GM12878 (cell line): ENCODE data around the gene HMGCLL1. TPM values are rescaled to one million over a fixed set of nuclear protein-coding genes. Genes with fewer than 3 reads are reported as not detected.

Experiments used
- ATAC-seq: fragments of 200-7000 bp; cut with Tn5 transposase; 3 replicates; pipeline ENCODE4 v1.9.1; 2020; ENCODE audit warnings: mild to moderate bottlenecking, moderate library complexity
- BruUV-seq: library from RNA; stranded (reverse); fragments of 400-500 nt; replicated peaks from 2 replicates; lab custom pipeline; 2021; lab: Mats Ljungman, UMichigan
- CTCF ChIA-PET: fragments of 300-600 bp; sonication (Branson Sonifier 250); formaldehyde crosslinking; extraction: SDS; loops from one replicate; lab custom pipeline; 2021; ENCODE audit warnings: inconsistent platforms; lab: Yijun Ruan, JAX
- POLR2A ChIA-PET: fragments of 350-600 bp; formaldehyde crosslinking; extraction: SDS; loops from one replicate; lab custom pipeline; 2021; ENCODE audit warnings: inconsistent platforms; lab: Charles Lee
- RAD21 ChIA-PET: fragments of 300-600 bp; sonication (Branson Sonifier 250); formaldehyde crosslinking; loops from one replicate; lab custom pipeline; 2023; ENCODE audit warnings: antibody characterized with exemption; ENCODE audit not compliant: unreplicated experiment; lab: Charles Lee
- SMC1A ChIA-PET: fragments of 300-600 bp; sonication (Branson Sonifier 250); formaldehyde crosslinking; loops from one replicate; lab custom pipeline; 2023; ENCODE audit not compliant: unreplicated experiment, uncharacterized antibody; lab: Charles Lee
- DNase-seq: peaks from one replicate; pipeline ENCODE4 v3.0.0-alpha.2; 2011; ENCODE audit warnings: low read depth, low spot score
- FAIRE-seq: peaks from 3 replicates; lab custom pipeline; 2011; peaks lifted over from hg19 to GRCh38; lab: Jason Lieb, UNC
- H2AFZ ChIP-seq: 2 replicates; pipeline ENCODE4 v1.6.0; 2011; ENCODE audit warnings: low read depth, low read length, control low read depth; ENCODE audit not compliant: control insufficient read depth
- H3K27ac ChIP-seq: 2 replicates; pipeline ENCODE4 v1.5.1; 2011; ENCODE audit warnings: control low read depth; ENCODE audit not compliant: control insufficient read depth, insufficient read depth
- H3K27me3 ChIP-seq, 2 experiments: replicated peaks in 1 of 2; 2 replicates each; pipeline versions ENCODE4 v1.6.0 to v1.6.1; 2011; ENCODE audit warnings: low read length in 1 of 2; ENCODE audit not compliant: control insufficient read depth in 2 of 2, insufficient read depth in 2 of 2
- H3K36me3 ChIP-seq, 2 experiments: 2 replicates each; pipeline ENCODE4 v1.5.1; 2011; ENCODE audit warnings: low read length in 1 of 2; ENCODE audit not compliant: control insufficient read depth in 2 of 2, insufficient read depth in 2 of 2
- H3K4me1 ChIP-seq: 2 replicates; pipeline ENCODE4 v1.6.1; 2011; ENCODE audit warnings: mild to moderate bottlenecking, low read length, moderate library complexity, mixed read lengths; ENCODE audit not compliant: control insufficient read depth, insufficient read depth
- H3K4me2 ChIP-seq: 2 replicates; pipeline ENCODE4 v1.6.0; 2011; ENCODE audit warnings: control low read depth; ENCODE audit not compliant: control insufficient read depth, insufficient read depth
- H3K4me3 ChIP-seq: fragments of 200-600 bp; sonication (generic); 2 replicates; pipeline ENCODE4 v1.5.1; 2016
- H3K79me2 ChIP-seq: 2 replicates; pipeline ENCODE4 v1.6.0; 2011; ENCODE audit warnings: low read length; ENCODE audit not compliant: control insufficient read depth, insufficient read depth
- H3K9ac ChIP-seq: 2 replicates; pipeline ENCODE4 v1.8.0; 2011; ENCODE audit warnings: low read length, control low read depth, mixed read lengths; ENCODE audit not compliant: control insufficient read depth, insufficient read depth
- H3K9me3 ChIP-seq: replicated peaks from 3 replicates; pipeline ENCODE4 v1.5.1; 2011; ENCODE audit warnings: mild to moderate bottlenecking, low read length; ENCODE audit not compliant: control insufficient read depth, insufficient read depth
- H4K20me1 ChIP-seq: 2 replicates; pipeline ENCODE4 v1.6.0; 2011; ENCODE audit not compliant: control insufficient read depth, insufficient read depth
- ETV6 ChIP-seq, 2 experiments: fragments of 450-650 bp in 1 of 2; IDR thresholded peaks in 1 of 2; conservative IDR thresholded peaks in 1 of 2; 2 replicates each; pipeline ENCODE4 v1.6.1; 2014; ENCODE audit warnings: antibody characterized with exemption in 1 of 2, borderline replicate concordance in 1 of 2, low read depth in 1 of 2, mild to moderate bottlenecking in 1 of 2, moderate library complexity in 1 of 2
- IKZF2 ChIP-seq, 2 experiments: fragments of 450-650 bp; IDR thresholded peaks; 2 replicates each; pipeline ENCODE4 v1.6.1; 2017; ENCODE audit warnings: mild to moderate bottlenecking in 2 of 2, moderate library complexity in 2 of 2
- KAT2A ChIP-seq: conservative IDR thresholded peaks from 2 replicates; pipeline ENCODE4 v1.6.1; 2011; ENCODE audit warnings: low read depth, low read length; ENCODE audit not compliant: control insufficient read depth
- KLF5 ChIP-seq: fragments of 450-650 bp; IDR thresholded peaks from 2 replicates; pipeline ENCODE4 v1.6.1; 2014; ENCODE audit warnings: mild to moderate bottlenecking; ENCODE audit not compliant: partially characterized antibody
- MEF2B ChIP-seq: fragments of 450-650 bp; IDR thresholded peaks from 2 replicates; pipeline ENCODE4 v1.6.1; 2018; ENCODE audit warnings: mild to moderate bottlenecking, moderate library complexity; ENCODE audit not compliant: partially characterized antibody, poor library complexity, severe bottlenecking
- NFXL1 ChIP-seq: fragments of 450-650 bp; IDR thresholded peaks from 2 replicates; pipeline ENCODE4 v1.6.1; 2017; ENCODE audit warnings: antibody characterized with exemption, mild to moderate bottlenecking, borderline replicate concordance
- NR2F1 ChIP-seq: fragments of 450-650 bp; conservative IDR thresholded peaks from 2 replicates; pipeline ENCODE4 v1.6.1; 2017; ENCODE audit warnings: mild to moderate bottlenecking
- PAX5 ChIP-seq: IDR thresholded peaks from 2 replicates; pipeline ENCODE4 v1.6.1; 2011; ENCODE audit warnings: low read depth, low read length, borderline replicate concordance
- RUNX3 ChIP-seq: IDR thresholded peaks from 2 replicates; pipeline ENCODE4 v1.6.1; 2012; ENCODE audit warnings: low read length, inconsistent platforms
- SIN3A ChIP-seq: IDR thresholded peaks from 2 replicates; pipeline ENCODE4 v1.6.1; 2012; ENCODE audit warnings: low read depth, low read length, improper control_type of control experiment
- SUPT20H ChIP-seq: IDR thresholded peaks from 2 replicates; pipeline ENCODE4 v1.6.1; 2011; ENCODE audit warnings: low read depth, mild to moderate bottlenecking, low read length, moderate library complexity, borderline replicate concordance; ENCODE audit not compliant: control insufficient read depth
- SUZ12 ChIP-seq: fragments of 200-600 bp; sonication (generic); IDR thresholded peaks from one replicate; pipeline ENCODE4 v1.6.1; 2018; ENCODE audit warnings: antibody characterized with exemption, mild to moderate bottlenecking; ENCODE audit not compliant: unreplicated experiment
- WGBS: methylation state at CpG from one replicate; pipeline ENCODE4 v1.1.6; 2016; ENCODE audit warnings: low lambda C conversion rate; ENCODE audit not compliant: insufficient replicate concordance, insufficient coverage; ENCODE audit errors: missing lambda C conversion rate; 5-methylcytosine and 5-hydroxymethylcytosine counted together
- in situ Hi-C: fragments of 300-500 bp; cut with MboI; formaldehyde crosslinking; loops from 9 replicates; pipeline ENCODE4 v1.14.3; 2018; ENCODE audit warnings: mixed read lengths
- intact Hi-C: fragments of 100-400 bp; cut with micrococcal nuclease; formaldehyde crosslinking; loops from one replicate; pipeline ENCODE4 v1.14.2; 2022; ENCODE audit not compliant: unreplicated experiment
- polyA plus RNA-seq, 11 experiments: library from polyadenylated mRNA; depleted of rRNA in 4 of 11; unstranded in 6 of 11; stranded (reverse) in 5 of 11; fragments of >200 nt; fragmentation: Nextera tagmentation in 4 of 11; fragmentation: Illumina TruSeq in 1 of 11; extraction: Ambion mirVana in 4 of 11; extraction: Trizol in 1 of 11; gene quantifications; 1 replicate in 1 of 11; 2 replicates in 10 of 11; pipeline versions ENCODE4 v1.2.1 to v1.2.3, GENCODE V29; 2011 to 2016; ENCODE audit warnings: inconsistent platforms in 2 of 11, missing spikeins in 2 of 11, low read depth in 1 of 11
- total RNA-seq, 4 experiments: library from RNA; depleted of rRNA in 3 of 4; stranded (reverse); fragments of >200 nt in 3 of 4; fragmentation: Illumina TruSeq in 1 of 4; extraction: Trizol in 1 of 4; gene quantifications; 2 replicates each; pipeline versions ENCODE4 v1.2.1 to v1.2.3, GENCODE V29; 2013 to 2021
- TF ChIP-seq, protein P1 (sequence below): IDR thresholded peaks from 2 replicates; pipeline ENCODE4 v1.6.1; 2012; ENCODE audit warnings: improper control_type of control experiment, low read depth, low read length; ENCODE audit not compliant: insufficient replicate concordance
- TF ChIP-seq, protein P2 (sequence below): IDR thresholded peaks from 2 replicates; pipeline ENCODE4 v1.6.1; 2012; ENCODE audit warnings: low read depth, low read length, improper control_type of control experiment
- TF ChIP-seq, protein P3 (sequence below): fragments of 450-650 bp; IDR thresholded peaks from 2 replicates; pipeline ENCODE4 v1.6.1; 2014; ENCODE audit warnings: mild to moderate bottlenecking

The HMGCLL1 gene
- total and polyA plus RNA-seq, 10 of the 15 experiments (the other 5 are each of a cell fraction or from before 2014, with no cell fraction given) = not detected

DNA sequence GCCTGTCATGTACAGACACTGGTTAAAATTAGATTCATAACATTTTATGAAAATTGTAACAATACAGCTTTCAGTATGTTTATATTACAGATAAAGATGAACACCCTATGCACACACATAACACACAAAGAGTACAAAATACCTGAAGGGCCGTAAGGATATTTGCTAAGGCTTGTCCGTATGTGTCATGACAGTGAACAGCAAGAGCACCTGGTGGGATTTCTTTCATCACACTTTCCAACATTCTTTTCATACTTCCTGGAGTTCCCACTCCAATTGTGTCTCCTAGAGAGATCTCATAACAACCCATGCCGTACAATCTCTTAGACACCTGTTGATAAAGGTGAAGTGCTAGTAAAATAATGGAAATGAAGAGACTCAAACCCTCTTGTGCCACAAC is 83.7 kb downstream of the HMGCLL1 start:
- H3K36me3 ChIP-seq = no peaks in the 10 kb centered on the region
- H3K27ac ChIP-seq = no peak overlapping the region
- SMC1A ChIA-PET = interaction anchor here (1.1 kb wide), 1 partner anchor 13 kb away, joined by 3 read pairs; no protein-coding TSS in a partner anchor
- no peak overlapping the region for H3K4me2 ChIP-seq
- no peaks in the 10 kb centered on the region for H3K9me3 ChIP-seq
- 3% methylated on average over 3 of the region's 3 CpGs for WGBS
- TF ChIP-seq SIN3A (no peak), SUPT20H (no peak), MEF2B (no peak), NR2F1 (no peak), SUZ12 (no peak), IKZF2 (IDR thresholded peaks at IDR 0.05) (no peak), NFXL1 (no peak), KLF5 (no peak), RUNX3 (no peak), ETV6 (conservative IDR thresholded peaks at IDR 0.05 in 1 of 2, IDR thresholded peaks at IDR 0.05 in 1 of 2; ENCODE audit: borderline replicate concordance in 1 of 2, low read depth in 1 of 2) (no peak), PAX5 (no peak), KAT2A (no peak)
- TF ChIP-seq, protein P1, sequence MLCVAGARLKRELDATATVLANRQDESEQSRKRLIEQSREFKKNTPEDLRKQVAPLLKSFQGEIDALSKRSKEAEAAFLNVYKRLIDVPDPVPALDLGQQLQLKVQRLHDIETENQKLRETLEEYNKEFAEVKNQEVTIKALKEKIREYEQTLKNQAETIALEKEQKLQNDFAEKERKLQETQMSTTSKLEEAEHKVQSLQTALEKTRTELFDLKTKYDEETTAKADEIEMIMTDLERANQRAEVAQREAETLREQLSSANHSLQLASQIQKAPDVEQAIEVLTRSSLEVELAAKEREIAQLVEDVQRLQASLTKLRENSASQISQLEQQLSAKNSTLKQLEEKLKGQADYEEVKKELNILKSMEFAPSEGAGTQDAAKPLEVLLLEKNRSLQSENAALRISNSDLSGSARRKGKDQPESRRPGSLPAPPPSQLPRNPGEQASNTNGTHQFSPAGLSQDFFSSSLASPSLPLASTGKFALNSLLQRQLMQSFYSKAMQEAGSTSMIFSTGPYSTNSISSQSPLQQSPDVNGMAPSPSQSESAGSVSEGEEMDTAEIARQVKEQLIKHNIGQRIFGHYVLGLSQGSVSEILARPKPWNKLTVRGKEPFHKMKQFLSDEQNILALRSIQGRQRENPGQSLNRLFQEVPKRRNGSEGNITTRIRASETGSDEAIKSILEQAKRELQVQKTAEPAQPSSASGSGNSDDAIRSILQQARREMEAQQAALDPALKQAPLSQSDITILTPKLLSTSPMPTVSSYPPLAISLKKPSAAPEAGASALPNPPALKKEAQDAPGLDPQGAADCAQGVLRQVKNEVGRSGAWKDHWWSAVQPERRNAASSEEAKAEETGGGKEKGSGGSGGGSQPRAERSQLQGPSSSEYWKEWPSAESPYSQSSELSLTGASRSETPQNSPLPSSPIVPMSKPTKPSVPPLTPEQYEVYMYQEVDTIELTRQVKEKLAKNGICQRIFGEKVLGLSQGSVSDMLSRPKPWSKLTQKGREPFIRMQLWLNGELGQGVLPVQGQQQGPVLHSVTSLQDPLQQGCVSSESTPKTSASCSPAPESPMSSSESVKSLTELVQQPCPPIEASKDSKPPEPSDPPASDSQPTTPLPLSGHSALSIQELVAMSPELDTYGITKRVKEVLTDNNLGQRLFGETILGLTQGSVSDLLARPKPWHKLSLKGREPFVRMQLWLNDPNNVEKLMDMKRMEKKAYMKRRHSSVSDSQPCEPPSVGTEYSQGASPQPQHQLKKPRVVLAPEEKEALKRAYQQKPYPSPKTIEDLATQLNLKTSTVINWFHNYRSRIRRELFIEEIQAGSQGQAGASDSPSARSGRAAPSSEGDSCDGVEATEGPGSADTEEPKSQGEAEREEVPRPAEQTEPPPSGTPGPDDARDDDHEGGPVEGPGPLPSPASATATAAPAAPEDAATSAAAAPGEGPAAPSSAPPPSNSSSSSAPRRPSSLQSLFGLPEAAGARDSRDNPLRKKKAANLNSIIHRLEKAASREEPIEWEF = no peak
- TF ChIP-seq, protein P2, sequence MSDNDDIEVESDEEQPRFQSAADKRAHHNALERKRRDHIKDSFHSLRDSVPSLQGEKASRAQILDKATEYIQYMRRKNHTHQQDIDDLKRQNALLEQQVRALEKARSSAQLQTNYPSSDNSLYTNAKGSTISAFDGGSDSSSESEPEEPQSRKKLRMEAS = no peak
- TF ChIP-seq, protein P3, sequence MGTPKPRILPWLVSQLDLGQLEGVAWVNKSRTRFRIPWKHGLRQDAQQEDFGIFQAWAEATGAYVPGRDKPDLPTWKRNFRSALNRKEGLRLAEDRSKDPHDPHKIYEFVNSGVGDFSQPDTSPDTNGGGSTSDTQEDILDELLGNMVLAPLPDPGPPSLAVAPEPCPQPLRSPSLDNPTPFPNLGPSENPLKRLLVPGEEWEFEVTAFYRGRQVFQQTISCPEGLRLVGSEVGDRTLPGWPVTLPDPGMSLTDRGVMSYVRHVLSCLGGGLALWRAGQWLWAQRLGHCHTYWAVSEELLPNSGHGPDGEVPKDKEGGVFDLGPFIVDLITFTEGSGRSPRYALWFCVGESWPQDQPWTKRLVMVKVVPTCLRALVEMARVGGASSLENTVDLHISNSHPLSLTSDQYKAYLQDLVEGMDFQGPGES = no peak
- H3K9ac ChIP-seq = no peak overlapping the region
- FAIRE-seq (no peak), ATAC-seq (no peak), DNase-seq (no peak)
- H2AFZ ChIP-seq = no peak overlapping the region
- no TSS peak for BruUV-seq
- in situ Hi-C loops (no loop called here), intact Hi-C loops (no loop called here)
- CTCF ChIA-PET = no interaction called here
- no peaks in the 10 kb centered on the region for H3K79me2 ChIP-seq
- POLR2A ChIA-PET = no interaction called here
- H3K4me3 ChIP-seq = no peak overlapping the region
- RAD21 ChIA-PET = no interaction called here
- H3K27me3 ChIP-seq = no peaks in the 10 kb centered on the region
- H4K20me1 ChIP-seq = no peaks in the 10 kb centered on the region; the same call in 1 of the 2 replicates
- H3K4me1 ChIP-seq = no peaks in the 10 kb centered on the region
